Activated T-helper 1 cell treated with anti-CD3 and anti-CD28 coated beads, Interleukin-2, amount 50 U/mL, for 16 hours (primary cell): Measurements from ENCODE around the gene PLXDC1.
"Not testable (repeated sequence)": the region's sequence is repeated elsewhere in the genome, so short reads cannot be mapped to it uniquely, and the experiment has no call there.

Experiments
- DNase-seq, 2 donors: peaks; one replicate each; pipeline ENCODE4 v3.0.0-alpha.2; 2020; ENCODE audit warnings: low read depth in 1 of 2, low spot score in 1 of 2

Gene PLXDC1

DNA sequence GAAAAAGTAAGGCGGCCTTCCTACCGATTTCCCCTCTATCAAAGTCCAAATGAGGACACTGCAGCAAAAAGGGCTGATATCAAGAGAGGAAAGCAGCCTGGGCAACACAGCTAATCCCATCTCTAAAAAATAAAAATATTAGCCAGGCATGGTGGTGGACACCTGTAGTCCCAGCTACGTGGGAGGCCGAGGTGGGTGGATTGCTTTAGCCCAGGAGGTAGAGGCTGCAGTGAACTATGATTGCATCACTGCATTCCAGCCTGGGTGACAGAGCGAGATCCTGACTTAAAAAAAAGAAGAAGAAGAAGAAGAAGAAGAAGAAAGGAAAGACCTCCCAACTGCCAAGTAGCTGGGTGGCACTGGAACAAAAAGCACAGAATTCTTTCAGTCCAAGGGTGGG lies 31.6 kb upstream of the PLXDC1 start:
- DNase-seq, result no peak

DNA sequence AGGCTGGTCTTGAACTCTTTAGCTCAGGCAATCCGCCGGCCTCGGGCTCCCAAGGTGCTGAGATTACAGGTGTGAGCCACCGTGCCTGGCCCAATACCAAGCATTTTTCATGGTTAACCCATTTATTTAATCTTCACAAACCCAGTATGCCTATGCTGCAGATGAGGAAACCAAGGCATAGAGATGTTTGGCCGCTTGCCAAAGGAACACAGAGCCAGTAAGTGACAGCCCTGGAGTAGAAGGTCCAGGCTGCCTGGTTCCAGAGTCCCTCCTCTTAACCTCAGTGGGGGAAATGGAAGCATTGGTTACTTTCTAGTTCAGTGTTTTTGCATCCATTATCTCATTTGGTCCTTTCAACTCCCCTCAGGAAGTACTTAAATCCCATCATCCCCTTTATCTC lies 29.9 kb upstream of the PLXDC1 start:
- no peak for DNase-seq

DNA sequence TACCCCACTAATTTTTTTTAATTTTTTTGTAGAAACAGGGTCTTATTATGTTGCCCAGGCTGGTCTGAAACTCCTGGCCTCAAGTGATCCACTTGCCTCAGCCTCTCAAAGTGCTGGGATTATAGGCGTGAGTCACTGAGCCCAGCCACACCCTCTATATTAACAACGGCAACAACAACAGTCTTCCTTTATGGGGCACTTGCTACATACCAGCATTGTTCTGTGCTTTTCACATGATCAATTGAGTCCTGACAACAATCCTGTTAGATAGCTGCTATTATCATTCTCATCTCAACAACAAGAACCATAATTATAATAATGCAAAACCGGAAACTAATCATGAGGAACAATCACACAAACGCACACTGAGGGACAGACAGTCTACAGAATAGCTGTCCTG lies 27.1 kb upstream of the PLXDC1 start:
- no peak for DNase-seq

DNA sequence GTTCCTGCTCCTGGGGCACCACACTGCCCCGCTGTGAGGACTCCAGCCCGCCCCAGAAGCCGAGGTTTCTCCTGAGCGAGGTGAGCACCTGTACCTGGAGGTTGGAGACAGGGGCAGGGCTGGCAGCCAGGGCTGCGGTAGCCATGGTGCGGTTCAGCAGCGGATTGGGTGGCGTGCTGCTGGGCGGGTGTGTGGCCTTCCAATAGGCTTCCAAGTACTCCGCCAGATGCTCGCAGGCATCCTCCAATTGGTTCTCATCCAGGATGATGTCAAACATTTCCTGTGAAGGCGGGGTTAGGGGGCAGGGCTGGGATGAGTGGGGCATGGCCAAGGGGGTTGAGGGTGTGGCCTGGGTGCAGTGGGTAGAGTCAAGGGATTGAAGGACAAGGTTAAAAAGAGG lies 25.8 kb upstream of the PLXDC1 start:
- no peak for DNase-seq

DNA sequence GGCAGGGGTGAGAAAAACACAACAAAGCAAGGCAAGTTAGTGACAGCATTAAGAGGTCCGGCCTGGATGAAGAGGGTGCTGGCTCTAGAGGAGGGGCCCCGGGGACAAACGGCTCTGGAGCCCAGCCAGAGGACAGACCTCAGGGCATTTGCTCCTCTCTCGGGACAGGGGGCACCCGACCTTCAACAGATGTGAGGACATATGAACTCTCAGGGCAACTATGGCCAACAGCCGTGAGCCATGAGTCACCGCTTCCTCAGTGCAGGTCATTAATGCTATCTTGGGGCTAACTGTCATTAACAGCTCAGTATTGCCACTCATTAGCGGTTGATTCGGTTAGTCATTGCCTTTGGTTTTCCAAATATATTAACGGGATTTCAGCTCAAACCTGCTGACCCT lies 24.3 kb upstream of the PLXDC1 start:
- no peak for DNase-seq

DNA sequence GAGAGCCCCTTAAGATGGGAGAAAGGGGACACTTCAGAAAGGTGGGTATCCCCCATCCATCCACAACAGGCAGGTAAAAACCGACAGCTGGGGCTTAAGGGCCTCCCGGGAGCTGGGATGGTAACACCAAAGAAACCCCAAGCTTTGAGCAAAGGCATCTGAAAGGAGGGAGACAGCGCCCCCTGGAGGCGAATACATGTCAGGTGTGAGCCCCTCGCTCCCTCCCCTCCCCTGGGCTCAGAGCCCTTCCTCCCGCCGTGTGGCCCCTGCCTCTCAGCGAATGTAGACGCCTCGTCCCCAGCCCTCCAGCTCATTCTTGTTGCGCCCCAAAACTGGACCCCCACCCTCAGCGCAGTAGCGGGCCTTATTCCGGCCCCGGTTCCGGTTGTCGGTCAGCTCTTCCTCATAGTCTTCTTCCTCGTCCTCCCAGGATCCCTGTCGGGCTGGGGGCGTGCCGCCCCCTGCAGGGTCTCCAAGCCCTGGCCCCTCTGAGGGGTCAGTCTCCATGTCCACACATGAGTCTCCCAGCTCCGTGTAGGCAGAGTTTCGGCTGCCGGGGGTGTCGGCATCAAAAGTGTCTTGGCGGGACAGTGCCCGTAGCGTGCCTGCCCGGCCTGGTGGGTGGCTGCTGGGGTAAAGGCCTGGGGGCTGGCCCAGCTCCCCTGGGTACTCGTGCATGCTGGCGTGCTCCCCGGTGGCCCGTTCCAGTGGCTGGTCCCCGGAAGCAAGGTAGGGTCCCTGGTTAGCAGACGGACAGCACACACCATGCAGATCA lies 23.7 kb upstream of the PLXDC1 start:
- peak; percentile 59 to 67 for DNase-seq

DNA sequence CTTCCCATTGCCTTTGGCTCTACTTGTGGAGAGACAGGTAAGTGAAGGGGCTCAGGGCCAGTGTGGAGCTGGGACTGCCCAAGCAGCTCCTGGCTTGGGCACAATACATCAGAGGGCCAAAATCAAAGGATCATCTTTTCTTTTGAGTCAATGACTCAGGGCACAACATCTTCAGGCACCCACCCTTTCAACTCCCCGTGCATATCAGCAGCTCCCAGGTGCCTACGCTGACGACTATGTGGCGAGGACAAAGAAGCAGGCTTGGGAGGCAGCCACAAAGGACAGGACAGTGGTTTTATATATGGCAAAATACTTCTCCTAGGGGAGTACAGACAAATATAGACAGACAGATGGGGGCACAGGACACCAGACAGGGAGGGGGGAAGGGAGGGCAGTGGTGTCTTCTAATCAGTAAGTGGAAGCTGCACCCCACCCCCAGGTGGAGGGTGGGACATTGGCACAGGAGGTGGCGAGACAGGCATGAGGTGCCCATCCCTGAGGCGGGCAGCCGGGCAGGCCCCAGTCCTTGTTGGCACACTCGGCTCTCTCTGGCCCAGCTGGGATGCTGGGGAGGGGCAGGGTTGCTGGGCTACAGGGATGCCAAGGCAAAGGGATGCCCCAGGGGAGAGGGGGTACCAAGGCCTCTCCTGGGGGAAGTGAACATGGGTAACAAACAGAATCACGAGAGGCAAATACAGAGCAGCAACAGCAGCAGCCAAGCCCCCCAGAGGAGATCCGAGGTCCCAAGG lies 22.3 kb upstream of the PLXDC1 start:
- no peak for DNase-seq

DNA sequence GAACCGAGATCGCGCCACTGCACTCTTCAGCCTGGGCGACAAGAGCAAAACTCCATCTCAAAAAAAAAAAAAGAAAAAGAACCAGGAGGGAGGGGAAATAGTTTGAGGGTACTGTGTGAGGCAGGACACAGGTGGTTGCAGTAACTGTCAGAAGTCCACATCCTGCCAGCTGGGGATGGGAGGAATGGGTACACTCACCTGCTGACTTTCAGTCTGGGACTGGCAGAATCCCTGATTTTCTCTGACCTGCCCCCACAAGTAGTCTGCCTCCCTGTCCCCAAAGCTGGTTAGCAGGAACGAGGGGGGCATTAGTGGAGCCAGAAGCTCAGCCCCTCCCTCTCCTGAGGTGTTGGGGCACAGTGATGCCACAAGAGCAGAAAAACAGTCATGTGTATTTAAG lies 21.6 kb upstream of the PLXDC1 start:
- DNase-seq, result no peak

DNA sequence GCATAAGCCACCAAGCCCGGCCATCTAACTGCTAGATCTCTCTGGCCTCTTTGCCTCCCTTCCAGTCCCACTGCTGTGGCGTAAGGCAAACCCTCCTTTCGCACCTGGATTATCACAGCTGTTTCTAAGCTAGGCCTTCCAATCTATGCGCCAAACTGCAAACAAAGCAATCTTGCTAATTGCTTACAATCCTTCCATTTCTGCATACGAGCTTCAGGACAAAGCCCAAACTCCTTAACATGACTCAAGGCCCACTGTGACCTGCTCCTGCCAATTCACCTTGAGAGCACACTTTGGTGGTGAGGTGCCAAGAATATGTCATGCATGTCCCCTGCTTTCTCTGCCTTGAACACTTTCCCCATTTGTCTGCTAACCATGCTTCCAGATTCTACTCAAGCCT lies 20.5 kb upstream of the PLXDC1 start:
- no peak for DNase-seq

DNA sequence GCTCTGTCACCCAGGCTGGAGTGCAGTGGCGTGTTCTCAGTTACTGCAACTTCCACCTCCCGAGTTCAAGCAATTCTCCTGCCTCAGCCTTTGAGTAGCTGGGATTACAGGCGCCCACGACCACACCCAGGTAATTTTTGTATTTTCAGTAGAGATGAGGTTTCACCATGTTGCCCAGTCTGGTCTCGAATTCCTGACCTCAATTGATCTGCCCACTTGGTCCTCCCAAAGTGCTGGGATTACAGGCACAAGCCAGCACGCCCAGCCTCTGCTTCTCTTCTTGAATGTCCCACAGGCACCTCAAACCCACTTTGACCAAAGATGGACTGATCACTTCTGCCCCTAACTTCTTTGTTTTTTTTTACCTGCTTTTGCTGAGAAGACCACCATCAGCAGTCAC lies 19.1 kb upstream of the PLXDC1 start:
- no peak for DNase-seq

DNA sequence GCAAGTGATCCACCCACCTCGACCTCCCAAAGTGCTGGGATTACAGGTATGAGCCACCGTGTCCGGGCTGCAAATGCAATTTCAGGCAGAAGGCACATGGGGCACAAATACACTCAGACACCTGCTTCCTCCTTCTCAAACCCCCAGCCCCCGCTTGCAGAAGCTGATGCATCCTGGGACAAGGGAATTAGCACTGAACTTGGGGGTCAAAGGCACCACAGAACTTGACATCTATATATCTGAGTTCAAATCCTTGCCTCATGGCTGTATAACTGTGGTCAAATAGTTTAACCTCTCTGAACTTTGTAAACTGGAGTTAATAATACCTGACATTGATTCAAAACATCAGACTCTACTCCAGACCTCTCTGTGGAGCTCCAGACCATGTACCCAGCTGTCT lies 18.7 kb upstream of the PLXDC1 start:
- DNase-seq, result no peak

DNA sequence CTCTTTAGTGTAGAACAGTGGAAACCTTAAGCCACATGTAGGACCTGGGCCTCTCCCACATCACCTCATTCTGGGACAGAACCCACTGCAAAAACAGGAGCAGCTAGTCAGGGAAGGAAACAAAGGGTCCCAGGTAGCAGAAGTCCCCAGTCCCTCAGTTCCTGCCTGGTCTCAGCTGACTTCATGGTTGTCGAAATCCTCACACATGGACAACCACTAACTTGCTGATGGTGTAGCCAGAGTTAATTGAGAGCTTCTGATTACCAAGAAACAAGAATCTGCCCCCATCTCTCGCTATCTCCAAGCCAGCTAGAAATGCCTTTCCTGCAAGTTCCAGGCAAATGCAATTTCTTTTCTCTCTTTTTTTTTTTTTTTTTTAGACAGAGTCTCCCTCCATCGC lies 18.1 kb upstream of the PLXDC1 start:
- DNase-seq, result no peak

DNA sequence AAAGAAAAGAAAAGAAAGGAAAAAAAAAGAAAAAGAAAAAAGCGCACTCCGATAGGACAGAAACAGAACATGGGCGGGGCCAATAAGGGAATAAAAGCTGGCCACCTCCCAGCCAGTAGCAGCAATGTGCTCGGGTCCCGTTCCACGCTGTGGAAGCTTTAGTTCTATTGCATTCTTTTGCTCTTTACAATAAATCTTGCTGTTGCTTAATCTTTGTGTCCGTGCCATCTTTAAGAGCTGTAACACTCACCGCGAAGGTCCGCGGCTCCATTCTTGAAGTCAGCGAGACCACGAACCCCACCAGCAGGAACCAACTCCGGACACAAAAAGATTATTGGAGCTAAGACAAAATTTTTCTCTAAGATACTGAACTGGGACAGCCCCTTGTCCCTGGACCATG lies 17.7 kb upstream of the PLXDC1 start:
- DNase-seq, result no peak

DNA sequence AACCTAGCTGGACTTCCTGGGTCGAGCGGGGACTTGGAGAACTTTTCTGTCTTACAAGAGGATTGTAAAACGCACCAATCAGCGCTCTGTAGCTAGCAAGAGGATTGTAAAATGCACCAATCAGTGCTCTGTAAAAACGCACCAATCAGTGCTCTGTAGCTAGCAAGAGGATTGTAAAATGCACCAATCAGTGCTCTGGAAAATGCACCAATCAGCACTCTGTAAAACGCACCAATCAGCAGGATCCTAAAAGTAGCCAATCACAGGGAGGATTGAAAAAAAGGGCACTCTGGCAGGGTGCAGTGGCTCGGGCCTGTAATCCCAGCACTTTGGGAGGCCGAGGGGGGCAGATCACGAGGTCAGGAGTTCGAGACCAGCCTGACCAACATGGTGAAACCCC lies 17.1 kb upstream of the PLXDC1 start:
- not testable (repeated sequence) for DNase-seq

DNA sequence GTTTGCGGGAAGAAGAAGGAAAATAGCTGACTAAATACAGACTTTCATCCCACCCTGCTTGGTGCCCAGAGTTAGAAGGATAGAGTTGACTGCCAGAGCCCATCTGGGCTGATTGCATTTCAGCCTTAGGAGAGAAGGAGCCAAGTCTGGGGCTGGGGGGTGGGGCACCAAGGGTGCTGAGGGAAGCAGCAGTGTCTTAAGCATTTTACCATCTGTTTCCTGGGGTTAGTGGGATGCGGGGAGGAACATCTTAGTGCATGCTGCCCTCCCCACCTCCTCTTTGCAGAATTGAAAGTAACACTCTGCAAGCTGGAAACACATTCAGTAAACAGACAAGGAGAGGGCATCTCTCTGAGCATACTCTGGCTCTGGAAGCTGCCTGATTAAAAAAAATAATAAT lies 16.0 kb upstream of the PLXDC1 start:
- no peak for DNase-seq

DNA sequence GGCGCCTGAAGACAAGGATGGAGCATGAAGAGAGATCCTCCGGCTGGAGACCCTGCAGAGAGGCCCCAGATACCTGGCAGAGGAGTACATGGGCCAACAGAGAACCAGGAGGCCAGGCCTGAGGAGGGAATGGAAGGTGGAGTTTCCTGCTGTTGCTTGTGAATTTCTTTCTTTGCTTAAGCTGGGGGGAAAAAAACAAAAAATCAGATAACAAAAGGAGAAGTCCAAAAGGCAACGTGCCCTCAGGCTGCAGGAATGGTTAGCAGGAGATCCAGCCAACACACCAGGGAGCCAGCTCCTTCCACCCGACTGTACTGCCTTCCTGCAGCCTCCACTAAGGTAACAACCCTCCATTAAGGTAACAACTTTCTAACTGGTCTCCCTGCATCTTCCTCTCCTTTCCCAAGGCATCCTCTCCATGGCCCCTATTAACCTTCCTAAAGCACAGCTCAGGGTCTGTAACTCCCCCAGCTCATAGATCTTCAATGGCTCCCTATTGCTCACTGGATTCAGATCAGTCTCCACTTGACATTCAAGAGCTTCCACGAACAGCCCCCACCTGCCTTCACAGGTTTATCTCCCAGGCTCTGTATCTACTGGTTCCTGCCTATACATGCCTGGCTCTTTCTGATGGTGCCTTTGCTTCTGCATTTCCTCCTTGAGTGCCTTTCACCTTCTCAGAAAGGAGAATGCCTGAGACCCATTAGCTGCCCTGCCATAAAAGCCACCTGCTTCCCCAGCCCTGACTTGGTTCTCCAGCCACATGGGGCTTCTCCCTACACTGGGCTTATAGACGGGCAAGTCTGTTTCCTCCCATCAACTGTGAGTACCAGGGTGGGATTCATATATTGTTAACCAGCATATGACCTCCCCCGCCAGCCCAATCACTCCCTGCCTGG lies 15.2 kb upstream of the PLXDC1 start:
- no peak for DNase-seq

DNA sequence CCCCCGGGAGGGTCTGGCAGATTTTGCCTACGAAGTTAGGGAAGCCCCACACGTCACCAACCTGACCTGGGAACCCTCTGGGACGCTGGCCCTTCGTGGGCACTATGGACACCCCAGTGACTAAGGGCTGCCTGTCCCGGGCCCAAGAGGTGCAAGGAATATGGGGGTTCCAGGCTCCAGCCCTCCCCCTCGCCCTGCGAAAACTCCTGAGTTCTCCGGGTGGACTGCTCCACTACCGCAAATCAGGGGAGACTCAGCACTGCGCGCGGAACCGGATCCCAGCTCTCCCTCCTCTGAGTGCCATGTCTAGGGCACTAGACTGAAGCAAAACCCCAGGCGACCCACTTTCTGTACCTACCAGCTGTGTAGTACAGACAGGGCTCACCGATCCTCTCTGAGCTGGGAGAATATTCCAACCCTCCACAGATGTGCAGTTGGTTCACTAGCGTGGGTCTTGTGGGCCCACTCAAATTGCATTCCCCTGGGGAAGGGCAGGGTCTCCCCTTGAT lies 14.5 kb upstream of the PLXDC1 start, which contains the start of gene ARL5C:
ARL5C (minus strand) TSS at position 321 of the 509 bp plus-strand sequence. CDS start 401 bp downstream, outside the sequence.
- DNase-seq, result no peak

DNA sequence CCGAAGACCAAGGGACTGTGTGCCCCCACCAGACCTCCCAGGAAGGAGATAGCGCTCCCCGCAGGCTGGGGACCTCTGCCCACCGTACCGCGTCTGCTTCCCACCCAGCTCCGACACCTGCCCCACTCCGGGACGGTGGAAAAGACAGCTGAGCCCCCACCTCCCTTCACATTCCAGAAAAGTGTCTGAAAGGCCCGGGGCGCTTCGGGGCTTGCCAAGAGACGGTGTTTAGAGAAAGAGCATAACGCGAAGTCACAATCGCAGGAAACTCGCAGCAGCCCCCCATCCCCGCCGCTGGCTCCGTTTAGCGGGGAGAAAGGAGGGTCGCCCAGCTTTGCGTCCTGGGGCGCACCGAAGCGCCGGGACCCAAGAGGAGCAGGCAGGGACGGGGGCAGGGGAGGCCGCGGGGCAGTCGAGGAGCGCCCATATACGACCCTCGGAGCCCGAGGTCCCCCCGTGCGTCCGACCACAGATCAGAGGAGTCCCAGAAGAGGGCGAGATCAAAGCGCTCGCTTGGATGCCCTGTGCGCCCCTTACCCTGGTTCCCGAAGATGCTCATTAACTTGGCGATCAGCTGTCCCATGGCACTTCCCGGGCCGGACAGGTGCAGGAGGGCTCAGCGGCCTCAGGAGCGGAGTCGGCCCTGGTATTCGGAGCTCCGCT lies 13.9 kb upstream of the PLXDC1 start:
- DNase-seq, result no peak

DNA sequence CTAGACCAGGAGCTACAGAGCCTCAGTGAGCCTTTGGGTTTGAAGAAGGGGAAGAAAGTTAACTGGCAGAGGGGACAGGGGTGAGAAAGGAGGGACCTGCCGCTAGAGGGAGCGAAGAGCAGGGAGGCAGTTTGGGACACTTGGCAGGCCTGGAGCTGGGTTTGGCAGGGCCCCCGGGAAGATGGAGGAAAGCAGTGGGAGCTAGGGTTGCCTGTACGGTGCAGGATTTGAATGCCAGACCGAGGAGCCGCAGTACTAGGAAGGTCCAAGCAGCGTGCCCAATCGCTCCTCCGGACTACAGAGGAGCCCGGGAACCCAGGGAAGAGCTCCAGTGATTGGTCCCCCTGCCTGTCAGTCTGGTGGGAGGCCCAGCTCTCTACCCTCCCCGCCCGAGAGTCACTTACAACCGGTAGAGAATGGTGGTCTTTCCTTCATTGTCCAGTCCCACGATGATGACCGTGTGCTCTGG lies 13.3 kb upstream of the PLXDC1 start:
- DNase-seq, result peak; percentile 46 to 55

DNA sequence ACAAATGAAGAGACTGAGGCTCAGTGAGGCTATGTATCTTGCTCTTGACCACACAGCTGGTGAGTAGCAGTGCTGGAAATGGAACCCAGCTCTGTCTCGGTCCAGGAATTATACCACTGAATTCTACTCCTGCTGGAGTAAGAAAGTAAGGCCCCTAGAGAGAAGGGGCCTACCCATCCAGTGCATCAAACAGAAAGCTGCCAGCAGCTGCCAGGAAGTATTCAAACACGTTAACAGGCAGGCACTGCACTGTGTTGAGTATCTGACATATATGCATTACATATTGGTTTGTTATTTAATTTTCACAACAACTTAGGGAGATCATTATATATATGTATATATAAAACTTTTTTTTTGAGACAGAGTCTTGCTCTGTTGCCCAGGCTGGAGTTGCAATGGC lies 10.5 kb upstream of the PLXDC1 start:
- DNase-seq, result no peak

DNA sequence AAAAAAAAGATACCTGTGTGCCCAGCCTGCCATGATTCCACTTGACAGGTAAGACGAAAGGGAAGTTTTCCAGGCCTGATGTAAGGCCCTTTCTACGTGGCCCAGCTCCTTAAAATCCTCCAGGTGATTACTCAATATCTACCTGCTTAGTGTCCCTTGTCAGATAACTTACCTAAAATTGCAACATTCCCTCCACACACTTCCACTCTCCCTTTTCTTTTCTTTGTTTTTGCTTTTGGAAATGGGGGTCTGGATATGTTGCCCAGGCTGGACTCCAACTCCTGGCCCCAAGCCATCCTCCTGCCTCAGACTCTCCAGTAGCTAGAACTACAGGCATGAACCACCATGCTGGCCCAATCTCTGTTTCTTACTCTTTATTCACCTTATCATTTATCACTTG lies 7.2 kb upstream of the PLXDC1 start:
- no peak for DNase-seq
